GF-D8 (cell line): ENCODE data around the gene NOG.

ENCODE experiments used
- DNase-seq: peaks from one replicate; lab custom pipeline; 2025; lab: John Stamatoyannopoulos, UW

Gene NOG

DNA sequence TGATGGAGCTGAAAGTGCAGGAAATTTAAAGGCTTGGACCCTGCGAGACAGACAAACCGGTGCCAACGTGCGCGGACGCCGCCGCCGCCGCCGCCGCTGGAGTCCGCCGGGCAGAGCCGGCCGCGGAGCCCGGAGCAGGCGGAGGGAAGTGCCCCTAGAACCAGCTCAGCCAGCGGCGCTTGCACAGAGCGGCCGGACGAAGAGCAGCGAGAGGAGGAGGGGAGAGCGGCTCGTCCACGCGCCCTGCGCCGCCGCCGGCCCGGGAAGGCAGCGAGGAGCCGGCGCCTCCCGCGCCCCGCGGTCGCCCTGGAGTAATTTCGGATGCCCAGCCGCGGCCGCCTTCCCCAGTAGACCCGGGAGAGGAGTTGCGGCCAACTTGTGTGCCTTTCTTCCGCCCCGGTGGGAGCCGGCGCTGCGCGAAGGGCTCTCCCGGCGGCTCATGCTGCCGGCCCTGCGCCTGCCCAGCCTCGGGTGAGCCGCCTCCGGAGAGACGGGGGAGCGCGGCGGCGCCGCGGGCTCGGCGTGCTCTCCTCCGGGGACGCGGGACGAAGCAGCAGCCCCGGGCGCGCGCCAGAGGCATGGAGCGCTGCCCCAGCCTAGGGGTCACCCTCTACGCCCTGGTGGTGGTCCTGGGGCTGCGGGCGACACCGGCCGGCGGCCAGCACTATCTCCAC, at the start of gene NOG:
Gene NOG, plus strand, starts transcription at position 54 of the 674 bp plus-strand sequence. Its CDS starts 525 bp downstream, at position 579.
- DNase-seq, result no peak

DNA sequence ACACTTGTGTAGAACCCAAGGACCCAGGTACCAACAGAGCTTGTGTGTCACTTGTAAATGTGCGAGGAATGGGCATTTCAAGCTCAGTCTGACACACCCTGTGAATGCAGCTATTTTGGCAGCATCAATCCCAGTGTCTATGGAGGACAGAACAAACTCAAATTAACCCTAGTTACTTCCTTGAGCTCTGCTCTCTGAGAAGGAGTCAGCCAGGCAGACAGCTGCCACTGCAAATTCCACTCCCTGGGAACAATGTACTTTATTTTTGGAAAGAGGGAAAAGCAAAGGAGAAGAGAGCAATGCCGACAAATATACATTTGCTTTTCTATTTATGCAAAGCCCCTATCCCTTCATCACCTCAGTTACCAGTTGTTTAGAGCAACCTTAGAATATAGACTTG, 48.4 kb upstream of the NOG start:
- no peak for DNase-seq

DNA sequence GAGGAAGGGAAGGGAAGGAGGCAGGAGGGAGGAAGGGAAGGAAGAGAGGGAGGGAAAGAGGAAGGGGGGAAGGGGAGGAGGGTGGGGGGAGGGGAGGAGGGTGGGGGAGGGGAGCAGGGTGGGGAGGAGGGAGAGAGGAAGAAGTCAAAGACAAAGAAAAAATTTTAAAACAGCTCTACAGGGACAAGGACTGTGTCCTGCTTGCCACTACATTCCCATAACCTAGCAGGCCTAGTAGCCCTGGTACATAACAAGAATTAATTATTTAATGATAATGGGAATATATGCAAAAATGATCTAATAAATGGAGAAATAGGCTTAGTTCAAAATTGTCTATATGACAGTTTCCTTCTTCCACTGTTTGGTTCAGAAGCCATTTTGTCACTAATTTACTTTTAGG, 47.6 kb upstream of the NOG start:
- no peak for DNase-seq

DNA sequence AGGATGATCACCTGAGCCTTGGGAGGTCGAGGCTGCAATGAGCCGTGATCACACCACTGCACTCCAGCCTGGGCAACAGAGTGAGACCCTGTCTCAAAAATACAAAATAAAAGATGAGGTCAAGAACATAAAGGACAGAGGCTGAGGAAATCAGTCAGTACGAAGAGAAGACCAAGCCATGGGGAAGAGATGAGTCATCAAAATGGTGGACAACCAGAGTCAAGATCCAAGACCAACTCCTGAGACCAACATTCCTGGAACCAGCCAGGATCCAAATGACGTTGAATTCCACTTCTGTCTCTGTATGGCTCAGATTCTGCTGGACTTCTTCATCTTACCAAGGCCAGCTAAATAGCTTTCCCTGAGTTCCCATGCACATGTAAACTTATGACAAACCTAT, 44.8 kb upstream of the NOG start:
- DNase-seq, result no peak

DNA sequence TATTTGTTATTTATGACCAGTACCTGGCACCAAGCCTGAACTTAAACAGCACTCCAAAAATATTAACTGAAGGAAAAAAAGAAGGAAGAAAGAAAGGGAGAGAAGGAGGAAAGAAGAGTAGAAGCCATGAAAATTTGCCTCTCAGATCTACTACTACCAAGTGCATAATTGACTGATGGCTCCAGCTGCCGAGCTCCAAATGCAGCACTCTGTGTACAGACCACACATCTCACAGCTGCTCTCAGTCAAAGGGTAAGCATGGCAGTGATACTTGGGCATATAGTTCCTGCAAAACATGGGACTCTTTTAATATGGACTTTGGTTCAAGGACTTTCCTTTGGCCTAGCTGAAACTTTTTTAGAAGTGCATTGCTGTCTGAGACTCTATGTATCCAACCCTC, 44.0 kb upstream of the NOG start:
- DNase-seq, result no peak

DNA sequence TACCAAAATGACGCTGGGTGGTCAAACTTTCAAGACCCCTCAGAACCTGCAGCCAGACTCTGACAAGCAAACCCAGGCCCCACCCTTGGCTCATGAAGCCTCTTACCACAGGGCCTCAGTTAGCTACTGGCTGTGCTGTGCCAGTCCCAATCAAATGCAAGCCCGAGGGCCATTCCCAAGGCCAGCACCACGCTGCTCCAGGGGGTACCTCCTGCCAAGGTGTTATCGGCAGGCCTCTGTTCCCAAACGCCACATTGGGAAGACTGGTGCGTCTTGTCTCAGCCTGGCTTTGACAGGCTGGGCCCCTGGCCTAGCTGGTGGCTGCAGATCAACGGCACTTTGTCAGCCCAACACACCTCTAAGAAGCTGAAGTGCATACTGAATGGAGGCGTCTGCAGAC, 35.8 kb upstream of the NOG start:
- DNase-seq, result no peak

DNA sequence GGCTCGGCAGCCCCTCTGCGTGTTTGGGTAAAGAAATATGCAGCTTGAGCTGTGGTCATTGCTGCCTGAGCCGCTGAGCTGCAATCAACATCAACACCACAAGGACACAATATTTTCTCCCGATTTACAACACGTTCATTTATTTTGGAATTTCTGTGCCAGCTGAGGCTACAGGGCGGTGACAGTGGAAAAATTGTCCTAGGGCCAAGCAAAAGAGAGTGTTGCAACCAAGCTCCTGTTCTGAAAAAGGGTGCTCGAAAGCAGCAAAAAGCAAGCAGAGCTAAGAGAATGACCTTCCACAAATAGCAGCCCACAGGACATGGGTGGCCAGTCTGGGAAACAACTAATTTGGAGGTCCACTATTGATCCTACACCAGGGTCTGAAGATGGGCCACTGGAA, 35.4 kb upstream of the NOG start:
- no peak for DNase-seq

DNA sequence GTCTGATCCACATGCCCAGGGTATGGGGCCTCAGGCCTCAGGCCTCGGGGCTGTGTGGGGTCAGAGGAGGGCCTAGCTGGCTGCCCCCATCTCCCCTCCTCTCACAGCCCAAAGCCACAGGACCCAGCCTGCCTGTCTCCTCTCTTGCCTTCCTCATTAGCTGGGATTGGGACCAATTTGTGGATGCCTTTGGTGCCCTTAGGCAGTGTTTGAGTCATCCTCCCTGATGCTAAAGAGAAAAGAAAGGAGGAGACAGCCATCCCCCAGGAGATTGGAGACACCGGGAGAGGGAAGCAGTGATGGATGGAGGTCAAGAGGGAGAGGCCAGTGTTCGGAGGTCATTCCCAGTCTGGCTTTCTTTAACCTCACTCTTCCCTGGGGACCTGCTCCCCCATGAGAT, 23.3 kb upstream of the NOG start:
- DNase-seq, result no peak

DNA sequence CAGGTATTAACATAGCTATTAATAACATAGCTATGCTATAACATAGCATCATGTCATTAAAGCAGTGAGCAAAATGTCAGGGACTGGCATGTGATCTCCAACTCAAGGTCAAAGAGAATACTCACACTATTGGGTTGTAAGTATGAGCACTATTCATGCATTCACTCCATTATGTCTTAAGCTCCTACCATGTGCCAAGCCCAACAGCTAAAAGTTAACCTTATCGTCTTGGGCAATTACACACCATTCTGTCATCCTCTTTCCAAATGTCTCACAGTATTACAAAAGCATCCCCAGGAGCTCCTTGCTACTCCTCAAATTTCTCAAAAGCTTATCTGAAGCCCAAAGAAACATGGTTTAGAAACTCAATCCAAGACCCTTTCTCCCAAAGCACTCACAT, 22.0 kb upstream of the NOG start:
- no peak for DNase-seq

DNA sequence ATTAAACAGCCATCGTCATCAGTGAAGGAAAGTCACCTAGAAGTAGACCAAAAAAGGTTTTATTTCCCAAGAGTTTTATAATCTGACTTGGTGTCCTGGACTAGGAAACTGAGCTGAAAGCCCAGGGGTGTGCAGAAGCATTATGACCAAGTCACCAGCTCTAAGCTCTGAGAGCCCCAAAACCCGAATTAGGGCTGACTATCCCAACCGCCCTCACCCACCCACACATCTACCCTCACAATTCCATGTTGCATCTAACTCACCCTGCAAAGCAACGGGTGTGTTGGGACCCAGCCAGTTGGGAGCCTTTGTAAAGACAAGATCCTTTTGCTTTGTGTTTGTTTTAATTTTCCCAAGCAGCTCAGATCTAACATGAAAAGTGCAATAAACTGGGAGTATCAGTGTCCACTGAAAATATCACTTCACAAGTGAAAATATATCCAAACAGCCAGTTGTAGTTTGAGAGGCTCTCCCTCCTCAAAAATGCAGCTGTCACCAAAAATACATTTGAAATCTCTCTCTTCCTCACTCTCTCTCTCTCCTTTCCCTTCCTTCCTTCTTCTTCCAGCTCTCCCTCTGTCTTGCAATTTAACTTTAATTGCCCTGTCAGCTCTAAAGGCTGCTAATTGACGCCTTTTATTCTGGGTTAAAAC, 16.2 kb upstream of the NOG start:
- no peak for DNase-seq

DNA sequence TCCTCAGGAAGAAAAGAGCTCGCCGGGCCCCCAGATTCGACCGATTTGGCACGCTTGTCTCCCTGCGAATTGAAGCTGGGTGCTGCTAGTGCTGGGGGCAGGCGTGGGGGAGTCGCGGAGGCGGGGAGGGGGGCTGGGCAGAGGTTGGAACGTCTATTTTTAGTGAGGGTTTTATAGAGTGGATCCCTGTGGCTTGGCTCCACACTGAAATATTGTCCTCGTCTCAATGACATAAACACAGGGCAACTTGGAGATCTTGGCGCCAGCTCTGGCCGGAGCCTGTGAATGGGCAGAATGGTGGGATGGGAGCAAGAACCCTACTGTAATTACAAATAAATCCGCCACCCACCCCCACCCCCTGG, 15.7 kb upstream of the NOG start:
- DNase-seq, result no peak

DNA sequence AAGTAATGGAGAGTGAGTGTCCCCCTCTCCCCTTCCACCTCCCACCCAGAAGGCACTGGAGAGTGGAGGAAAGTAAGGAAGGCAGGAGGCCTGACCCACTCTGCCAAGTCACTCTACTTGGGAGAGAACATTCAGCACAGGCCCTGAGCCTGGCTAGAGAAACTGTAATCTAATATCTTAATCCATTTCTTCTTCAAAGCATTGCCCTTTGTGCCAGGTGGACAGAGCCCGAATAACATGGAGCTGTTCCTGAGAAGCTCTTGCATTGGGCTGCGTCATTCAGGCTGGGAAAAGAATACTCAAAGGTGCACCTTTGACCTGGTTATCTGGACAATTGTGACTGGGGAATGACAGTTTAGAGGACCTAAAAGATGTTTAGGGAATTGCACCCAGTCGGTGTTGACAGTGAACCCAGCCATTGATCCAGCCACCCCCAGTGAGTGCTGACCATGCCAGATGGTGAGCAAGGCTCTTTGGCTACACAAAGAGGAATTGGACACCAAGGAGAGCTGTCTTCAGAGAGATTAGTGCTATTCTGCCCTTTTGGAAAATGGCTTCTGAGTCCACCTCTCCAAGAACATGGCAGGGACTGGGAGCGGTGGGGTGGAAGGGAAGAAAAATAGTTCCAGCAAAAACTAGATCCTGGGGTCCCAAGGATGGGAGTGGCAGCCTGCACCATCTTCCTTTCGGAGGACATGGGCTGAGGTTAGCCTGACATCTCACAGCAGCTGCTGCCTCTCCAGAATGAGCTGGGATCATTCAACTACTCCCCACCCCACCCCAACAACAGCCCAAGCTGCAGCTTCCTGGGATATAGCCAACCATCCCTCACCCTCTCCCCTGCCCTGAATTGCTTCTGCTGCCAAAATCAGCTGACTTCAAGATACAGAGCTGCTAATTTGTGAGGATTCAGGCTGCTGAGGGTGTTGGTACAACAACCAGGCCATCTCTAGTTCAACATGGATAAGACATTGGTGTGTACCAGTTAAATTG, 11.6 kb upstream of the NOG start:
- DNase-seq, result no peak

DNA sequence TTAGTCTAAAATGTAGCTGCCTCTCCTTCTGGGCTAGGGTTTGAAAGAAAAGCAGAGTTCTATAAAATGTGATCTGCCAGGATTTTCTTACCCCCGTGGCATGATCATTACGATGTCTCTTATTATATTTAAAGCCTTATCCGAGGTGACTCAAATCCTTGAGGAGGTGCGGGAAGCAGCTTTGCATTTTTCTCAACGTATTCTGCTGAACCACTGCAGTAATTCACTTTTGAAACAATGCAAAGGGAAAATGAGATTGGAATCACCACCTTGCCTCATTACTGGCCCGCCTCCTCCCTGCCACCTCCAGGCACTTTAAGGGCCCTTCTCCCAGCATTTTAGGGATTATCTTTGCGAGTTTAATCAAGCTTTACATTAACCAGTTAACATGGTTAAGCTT, 9.7 kb upstream of the NOG start:
- DNase-seq, result no peak

DNA sequence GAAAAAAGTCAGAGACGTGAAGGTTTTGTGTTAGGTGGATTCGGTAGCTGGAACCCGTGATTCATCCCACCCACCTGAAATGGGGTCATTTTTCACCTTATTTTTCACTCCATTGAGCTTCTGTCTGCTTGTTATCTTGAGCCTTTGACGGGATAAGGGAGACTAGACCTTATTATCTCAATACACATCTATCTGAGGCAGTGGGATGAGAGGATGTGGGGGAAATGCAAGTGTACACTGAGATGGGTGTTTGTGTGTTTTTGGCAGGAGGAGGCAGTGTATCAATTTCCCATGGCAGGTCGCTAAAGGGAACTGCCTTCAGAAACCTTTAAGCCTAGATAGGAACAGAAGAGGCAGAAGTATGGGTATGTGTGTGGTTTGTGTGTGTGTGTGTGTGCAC, 6.2 kb upstream of the NOG start:
- no peak for DNase-seq

DNA sequence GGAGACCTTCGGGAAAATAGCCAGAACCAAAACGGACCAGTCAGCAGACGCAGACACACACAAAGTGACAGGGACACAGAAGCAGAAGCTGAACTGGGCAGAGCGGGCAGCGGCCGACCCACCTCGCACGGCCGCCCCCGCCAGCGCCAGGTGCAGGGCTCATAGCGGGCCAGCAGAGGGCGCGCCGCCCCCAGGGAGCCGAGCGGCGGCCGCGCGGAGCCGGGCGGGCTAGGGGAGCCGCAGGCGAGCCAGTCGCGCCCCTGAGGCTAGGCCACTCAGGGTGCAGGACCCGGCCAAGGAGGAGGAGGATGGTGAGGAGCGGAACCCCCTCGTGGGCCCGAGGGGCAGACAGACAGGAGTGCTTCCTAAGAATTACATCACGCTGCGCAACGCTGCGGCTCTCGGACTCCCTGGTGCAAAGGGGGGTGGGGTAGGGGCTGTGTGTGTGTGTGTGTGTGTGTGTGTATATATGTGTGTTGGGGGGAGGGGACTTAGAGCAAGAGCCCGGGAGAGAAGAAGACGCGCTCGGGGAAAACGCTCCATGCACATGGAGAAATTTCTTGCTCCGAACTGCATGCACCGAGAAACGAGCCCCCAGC, 913 bp upstream of the NOG start:
- DNase-seq, result no peak

DNA sequence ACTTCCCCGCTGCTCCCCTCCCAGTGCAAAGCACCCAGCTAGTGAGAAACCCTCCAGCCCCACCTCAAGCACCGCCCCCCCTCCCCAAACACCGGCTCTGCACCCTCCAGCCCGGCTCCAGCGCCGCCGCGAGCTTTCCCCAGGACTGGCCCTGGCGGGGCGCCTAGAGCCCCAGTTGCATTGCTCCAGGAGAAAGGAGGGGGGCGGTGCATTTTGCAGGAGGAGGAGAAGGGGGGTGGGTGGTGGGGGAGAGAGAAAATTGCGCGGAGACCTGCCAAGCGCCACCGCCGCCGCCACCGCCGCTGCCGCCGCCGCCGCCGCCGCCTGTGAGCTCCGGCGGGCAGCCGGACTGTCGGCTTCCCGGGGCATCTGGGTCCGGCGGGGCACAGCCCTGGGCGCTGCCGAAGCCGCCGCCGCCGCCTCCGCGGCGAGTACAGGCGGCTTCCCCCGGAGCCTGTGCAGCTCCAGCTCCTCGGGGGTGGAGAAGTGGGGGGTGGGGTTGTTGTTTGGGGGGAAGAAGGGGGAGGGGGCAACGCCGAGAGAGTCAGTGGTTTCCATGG, 333 bp upstream of the NOG start:
- no peak for DNase-seq

DNA sequence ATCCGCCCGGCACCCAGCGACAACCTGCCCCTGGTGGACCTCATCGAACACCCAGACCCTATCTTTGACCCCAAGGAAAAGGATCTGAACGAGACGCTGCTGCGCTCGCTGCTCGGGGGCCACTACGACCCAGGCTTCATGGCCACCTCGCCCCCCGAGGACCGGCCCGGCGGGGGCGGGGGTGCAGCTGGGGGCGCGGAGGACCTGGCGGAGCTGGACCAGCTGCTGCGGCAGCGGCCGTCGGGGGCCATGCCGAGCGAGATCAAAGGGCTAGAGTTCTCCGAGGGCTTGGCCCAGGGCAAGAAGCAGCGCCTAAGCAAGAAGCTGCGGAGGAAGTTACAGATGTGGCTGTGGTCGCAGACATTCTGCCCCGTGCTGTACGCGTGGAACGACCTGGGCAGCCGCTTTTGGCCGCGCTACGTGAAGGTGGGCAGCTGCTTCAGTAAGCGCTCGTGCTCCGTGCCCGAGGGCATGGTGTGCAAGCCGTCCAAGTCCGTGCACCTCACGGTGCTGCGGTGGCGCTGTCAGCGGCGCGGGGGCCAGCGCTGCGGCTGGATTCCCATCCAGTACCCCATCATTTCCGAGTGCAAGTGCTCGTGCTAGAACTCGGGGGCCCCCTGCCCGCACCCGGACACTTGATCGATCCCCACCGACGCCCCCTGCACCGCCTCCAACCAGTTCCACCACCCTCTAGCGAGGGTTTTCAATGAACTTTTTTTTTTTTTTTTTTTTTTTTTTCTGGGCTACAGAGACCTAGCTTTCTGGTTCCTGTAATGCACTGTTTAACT, 1.0 kb downstream of the NOG start:
- no peak for DNase-seq

DNA sequence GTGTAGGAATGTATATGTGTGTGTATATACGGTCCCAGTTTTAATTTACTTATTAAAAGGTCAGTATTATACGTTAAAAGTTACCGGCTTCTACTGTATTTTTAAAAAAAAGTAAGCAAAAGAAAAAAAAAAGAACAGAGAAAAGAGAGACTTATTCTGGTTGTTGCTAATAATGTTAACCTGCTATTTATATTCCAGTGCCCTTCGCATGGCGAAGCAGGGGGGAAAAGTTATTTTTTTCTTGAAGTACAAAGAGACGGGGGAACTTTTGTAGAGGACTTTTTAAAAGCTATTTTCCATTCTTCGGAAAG, 1.6 kb downstream of the NOG start:
- DNase-seq, result no peak

DNA sequence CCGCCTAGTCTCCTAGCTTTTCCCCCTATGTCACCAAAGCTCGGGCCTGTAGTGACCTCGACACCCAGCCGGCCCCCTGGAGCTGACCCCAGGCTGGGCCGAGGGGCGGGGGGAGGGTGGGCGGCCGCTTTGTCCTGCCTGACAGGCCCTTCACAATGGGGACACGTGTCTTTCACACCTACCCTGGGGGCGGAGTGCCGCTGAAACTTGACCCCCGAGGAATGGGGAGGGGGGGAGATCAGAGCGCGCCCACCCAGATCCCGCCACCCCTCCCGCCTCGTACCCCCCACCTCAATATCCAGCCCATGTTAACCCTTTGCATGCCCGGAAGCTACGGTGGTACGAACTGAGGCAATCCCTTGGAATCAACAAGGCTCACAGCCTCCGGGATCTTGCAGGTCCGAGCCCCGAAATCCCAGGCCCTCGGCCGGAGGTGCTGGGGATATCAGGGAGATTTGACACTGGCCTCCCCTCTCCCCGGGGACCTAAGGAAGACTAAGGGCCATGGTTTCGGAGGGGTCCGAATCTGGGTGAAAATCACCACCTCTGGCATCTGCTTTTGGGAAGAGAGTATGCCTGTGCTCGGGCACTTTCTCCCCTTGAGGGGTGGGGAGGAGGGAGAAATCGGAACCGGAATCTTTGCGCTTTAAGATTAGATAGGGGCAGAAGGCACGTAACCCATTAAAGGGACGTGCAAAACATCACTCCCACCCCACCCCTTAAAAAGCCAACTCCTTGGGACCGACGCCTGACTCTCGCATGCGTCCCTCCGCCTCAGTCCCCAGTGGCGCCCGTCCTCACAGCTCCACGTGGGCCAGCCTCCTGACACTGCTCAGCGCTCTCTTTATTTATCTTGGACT, 2.6 kb downstream of the NOG start:
- DNase-seq, result no peak

DNA sequence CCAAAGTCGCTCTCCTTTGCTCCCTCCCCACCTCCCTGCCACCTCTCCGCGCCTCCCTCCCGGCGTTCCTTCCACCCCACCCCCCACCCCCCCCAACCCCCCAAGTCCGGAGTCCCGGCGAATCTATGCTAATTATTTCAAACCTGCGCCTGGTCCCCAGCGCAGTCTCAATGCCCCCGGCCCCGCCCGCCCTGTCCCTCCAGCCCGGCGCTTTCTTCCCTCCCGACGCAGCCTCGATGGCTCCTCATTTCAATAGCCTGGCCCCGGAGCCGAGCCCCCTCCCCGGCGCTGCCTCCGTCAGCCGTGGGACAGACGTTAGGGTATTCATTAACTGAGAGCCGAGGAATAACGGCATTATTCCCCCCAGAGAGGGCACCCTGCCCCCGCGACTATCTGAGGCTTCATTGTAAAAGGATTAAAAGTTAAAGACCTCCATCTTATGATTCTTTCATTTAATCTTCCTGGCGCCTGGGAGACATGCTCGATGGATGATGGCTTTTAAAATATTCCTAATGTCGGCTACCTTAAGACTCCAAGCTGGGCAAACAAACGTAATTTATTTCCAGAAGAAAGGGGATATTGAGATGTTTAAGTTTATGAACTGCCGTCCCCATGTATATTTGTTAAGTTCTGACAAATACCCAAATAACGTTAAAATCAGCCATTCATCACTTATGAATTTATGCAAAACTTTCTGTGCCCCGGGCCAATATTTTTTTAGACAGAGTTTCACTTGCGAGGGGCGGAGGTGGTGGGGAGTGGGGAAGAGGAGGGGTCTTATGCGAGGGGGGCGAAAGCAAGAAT, 3.4 kb downstream of the NOG start:
- DNase-seq, result no peak
